Neuronal stem cell (in vitro differentiated cells): ENCODE measurements around the gene LRRC42.

Experiments
- DNase-seq: peaks from one replicate; pipeline ENCODE4 v3.0.0-alpha.2; 2013; ENCODE audit warnings: low spot score
- H2AFZ ChIP-seq: one replicate; pipeline ENCODE4 v1.6.1; 2013; ENCODE audit warnings: mild to moderate bottlenecking, low read length, inconsistent platforms
- H2AK5ac ChIP-seq: 2 replicates; pipeline ENCODE4 v1.6.1; 2013; ENCODE audit warnings: low read depth, mild to moderate bottlenecking, inconsistent platforms, low read length, moderate library complexity, mixed read lengths
- H2BK120ac ChIP-seq: 2 replicates; pipeline ENCODE4 v1.6.1; 2013; ENCODE audit warnings: low read depth, mild to moderate bottlenecking, inconsistent platforms, low read length, moderate library complexity, mixed read lengths
- H2BK12ac ChIP-seq: one replicate; pipeline ENCODE4 v1.6.1; 2013; ENCODE audit warnings: low read length, inconsistent platforms
- H2BK15ac ChIP-seq: 2 replicates; pipeline ENCODE4 v1.6.1; 2013; ENCODE audit warnings: mild to moderate bottlenecking, low read length, inconsistent platforms, mixed read lengths
- H2BK5ac ChIP-seq: one replicate; pipeline ENCODE4 v1.6.1; 2013; ENCODE audit warnings: inconsistent platforms, mild to moderate bottlenecking, low read length, moderate library complexity
- H3K14ac ChIP-seq: one replicate; pipeline ENCODE4 v1.6.1; 2013; ENCODE audit warnings: low read length, inconsistent platforms
- H3K18ac ChIP-seq: 2 replicates; pipeline ENCODE4 v1.6.1; 2013; ENCODE audit warnings: low read length, inconsistent platforms
- H3K23ac ChIP-seq: 2 replicates; pipeline ENCODE4 v1.6.1; 2013; ENCODE audit warnings: low read depth, mild to moderate bottlenecking, mixed read lengths, low read length, inconsistent platforms; ENCODE audit not compliant: poor library complexity
- H3K27ac ChIP-seq: replicated peaks from 3 replicates; pipeline ENCODE4 v1.5.1; 2013; ENCODE audit warnings: low read length, inconsistent platforms
- H3K27me3 ChIP-seq, 3 experiments: 2 replicates each; pipeline ENCODE4 v1.6.1; 2013; ENCODE audit warnings: low read length in 3 of 3, mild to moderate bottlenecking in 2 of 3, inconsistent platforms in 1 of 3, low read depth in 1 of 3, mixed read lengths in 1 of 3, moderate library complexity in 1 of 3; ENCODE audit not compliant: control insufficient read depth in 3 of 3, insufficient read depth in 3 of 3
- H3K36me3 ChIP-seq, 2 donors: replicated peaks in 1 of 2; 2 replicates each; pipeline ENCODE4 v1.6.1; 2013; ENCODE audit warnings: low read length in 2 of 2; ENCODE audit not compliant: control insufficient read depth in 2 of 2, insufficient read depth in 2 of 2
- H3K4ac ChIP-seq: 2 replicates; pipeline ENCODE4 v1.6.1; 2013; ENCODE audit warnings: inconsistent platforms, mild to moderate bottlenecking, low read length, moderate library complexity
- H3K4me1 ChIP-seq, 2 donors: 1 replicate in 1 of 2; 2 replicates in 1 of 2; pipeline ENCODE4 v1.6.1; 2013; ENCODE audit warnings: low read length in 2 of 2, low read depth in 1 of 2; ENCODE audit not compliant: control insufficient read depth in 2 of 2, insufficient read depth in 1 of 2
- H3K4me2 ChIP-seq: one replicate; pipeline ENCODE4 v1.6.1; 2013; ENCODE audit warnings: mild to moderate bottlenecking, low read length, inconsistent platforms; ENCODE audit not compliant: insufficient read depth, poor library complexity, severe bottlenecking
- H3K4me3 ChIP-seq, 2 donors: 2 replicates each; pipeline ENCODE4 v1.5.1; 2013; ENCODE audit warnings: low read length in 2 of 2, mild to moderate bottlenecking in 2 of 2, inconsistent platforms in 1 of 2, moderate library complexity in 1 of 2
- H3K79me1 ChIP-seq: one replicate; pipeline ENCODE4 v1.6.1; 2013; ENCODE audit warnings: low read depth, mild to moderate bottlenecking, inconsistent platforms, low read length, moderate library complexity
- H3K9ac ChIP-seq: one replicate; pipeline ENCODE4 v1.6.1; 2013; ENCODE audit warnings: mild to moderate bottlenecking, low read depth, low read length, inconsistent platforms; ENCODE audit not compliant: poor library complexity
- H3K9me3 ChIP-seq, 2 donors: replicated peaks in 1 of 2; 2 replicates each; pipeline versions ENCODE3 to v1.6.1; 2013; ENCODE audit warnings: low read length in 2 of 2, mild to moderate bottlenecking in 2 of 2, inconsistent platforms in 1 of 2, low read depth in 1 of 2, mixed read lengths in 1 of 2, moderate library complexity in 1 of 2; ENCODE audit not compliant: control insufficient read depth in 2 of 2, insufficient read depth in 1 of 2
- H4K8ac ChIP-seq: one replicate; pipeline ENCODE4 v1.6.1; 2013; ENCODE audit warnings: low read depth, mild to moderate bottlenecking, inconsistent platforms, low read length, moderate library complexity
- H4K91ac ChIP-seq: one replicate; pipeline ENCODE4 v1.6.1; 2013; ENCODE audit warnings: low read length, low read depth, mild to moderate bottlenecking, inconsistent platforms; ENCODE audit not compliant: poor library complexity
- WGBS, 2 donors: extraction: QIAGEN DNeasy Blood & Tissue Kit; methylation state at CpG; one replicate each; pipeline ENCODE4 v1.1.7; 2013; ENCODE audit warnings: missing lambda C conversion rate in 2 of 2, mixed read lengths in 1 of 2; ENCODE audit not compliant: insufficient read length in 2 of 2, insufficient replicate concordance in 1 of 2; ENCODE audit errors: extremely low coverage in 2 of 2; 5-methylcytosine and 5-hydroxymethylcytosine counted together

Gene LRRC42

GRCh38 chr1:53957194-53957818 is 11.2 kb downstream of the LRRC42 start:
- H2BK15ac ChIP-seq, result no peak overlapping the region
- H3K27ac ChIP-seq, result no peak overlapping the region
- H3K36me3 ChIP-seq, result peaks cover 24 to 92% of the 10 kb centered on the region in 2 donors
- no peak overlapping the region for H2BK12ac ChIP-seq
- H3K14ac ChIP-seq, result no peak overlapping the region
- no peaks in the 10 kb centered on the region for H3K27me3 ChIP-seq
- no peak overlapping the region for H3K4ac ChIP-seq
- H3K9me3 ChIP-seq, result no peaks in the 10 kb centered on the region
- no peak overlapping the region for H3K18ac ChIP-seq
- DNase-seq, result no peak
- WGBS, 2 donors, result no CpG with 5 or more reads among the region's 3 CpGs
- no peak overlapping the region for H4K91ac ChIP-seq
- H2BK5ac ChIP-seq, result no peak overlapping the region
- H3K79me1 ChIP-seq, result no peaks in the 10 kb centered on the region
- H2AFZ ChIP-seq, result no peak overlapping the region
- H3K23ac ChIP-seq, result no peak overlapping the region
- no peaks in the 10 kb centered on the region for H3K4me1 ChIP-seq
- H3K4me3 ChIP-seq, result no peak overlapping the region
- no peak overlapping the region for H3K4me2 ChIP-seq
- H4K8ac ChIP-seq, result no peak overlapping the region
- H3K9ac ChIP-seq, result no peak overlapping the region
- H2BK120ac ChIP-seq, result no peak overlapping the region
- no peak overlapping the region for H2AK5ac ChIP-seq

GRCh38 chr1:53959664-53960250 is 13.6 kb downstream of the LRRC42 start:
- Histone ChIP-seq H2BK12ac (no peak overlapping the region), H2BK15ac (no peak overlapping the region), H4K91ac (no peak overlapping the region), H3K27ac (no peak overlapping the region), H3K4me3 (no peak overlapping the region), H2BK120ac (no peak overlapping the region), H3K9ac (no peak overlapping the region), H2AFZ (no peak overlapping the region), H3K14ac (no peak overlapping the region), H3K36me3 (peaks cover 33 to 91% of the 10 kb centered on the region in 2 donors), H3K4me1 (peaks cover 0 to 2% of the 10 kb centered on the region in 2 donors), H2AK5ac (no peak overlapping the region), H3K4me2 (no peak overlapping the region), H3K27me3 (no peaks in the 10 kb centered on the region), H3K9me3 (no peaks in the 10 kb centered on the region), H3K23ac (no peak overlapping the region), H3K18ac (no peak overlapping the region), H3K4ac (no peak overlapping the region), H3K79me1 (no peaks in the 10 kb centered on the region), H4K8ac (no peak overlapping the region), H2BK5ac (no peak overlapping the region)
- no peak for DNase-seq

GRCh38 chr1:53962395-53962794 is 16.2 kb downstream of the LRRC42 start:
- H2AK5ac ChIP-seq, result no peak overlapping the region
- H3K36me3 ChIP-seq, result peaks cover 26 to 87% of the 10 kb centered on the region in 2 donors
- no peaks in the 10 kb centered on the region for H3K79me1 ChIP-seq
- no peak overlapping the region for H2BK5ac ChIP-seq
- H3K27me3 ChIP-seq, result no peaks in the 10 kb centered on the region
- no peak for DNase-seq
- H3K9ac ChIP-seq, result no peak overlapping the region
- H3K4ac ChIP-seq, result no peak overlapping the region
- H3K18ac ChIP-seq, result no peak overlapping the region
- no peak overlapping the region for H3K27ac ChIP-seq
- H3K9me3 ChIP-seq, result no peaks in the 10 kb centered on the region
- no peak overlapping the region for H3K4me2 ChIP-seq
- no peak overlapping the region for H4K8ac ChIP-seq
- H3K4me3 ChIP-seq, result no peak overlapping the region
- no peak overlapping the region for H2AFZ ChIP-seq
- no peak overlapping the region for H2BK120ac ChIP-seq
- WGBS, 2 donors, result no CpG with 5 or more reads among the region's 4 CpGs
- no peak overlapping the region for H4K91ac ChIP-seq
- H2BK12ac ChIP-seq, result no peak overlapping the region
- H3K14ac ChIP-seq, result no peak overlapping the region
- no peak overlapping the region for H3K23ac ChIP-seq
- H3K4me1 ChIP-seq, result peaks cover 0 to 2% of the 10 kb centered on the region in 2 donors
- H2BK15ac ChIP-seq, result no peak overlapping the region

- H2AK5ac ChIP-seq, result no peak overlapping the region
- H3K4me3 ChIP-seq, result peak overlapping the region in 1 of 2 donors; percentile 26
- no peak for DNase-seq
- H4K91ac ChIP-seq, result no peak overlapping the region
- H2BK120ac ChIP-seq, result no peak overlapping the region
- no peak overlapping the region for H3K4ac ChIP-seq
- peaks cover 0 to 2% of the 10 kb centered on the region in 2 donors for H3K4me1 ChIP-seq
- H2AFZ ChIP-seq, result no peak overlapping the region
- H3K9me3 ChIP-seq, result no peaks in the 10 kb centered on the region
- H3K18ac ChIP-seq, result no peak overlapping the region
- H3K14ac ChIP-seq, result no peak overlapping the region
- no peaks in the 10 kb centered on the region for H3K27me3 ChIP-seq
- no peak overlapping the region for H3K4me2 ChIP-seq
- no peak overlapping the region for H3K23ac ChIP-seq
- no peak overlapping the region for H3K9ac ChIP-seq
- H2BK12ac ChIP-seq, result no peak overlapping the region
- H2BK15ac ChIP-seq, result no peak overlapping the region
- whole genome bisulfite sequencing, 2 donors, result no CpG with 5 or more reads among the region's 4 CpGs
- no peak overlapping the region for H3K27ac ChIP-seq
- H3K79me1 ChIP-seq, result no peaks in the 10 kb centered on the region
- no peak overlapping the region for H2BK5ac ChIP-seq
- H4K8ac ChIP-seq, result no peak overlapping the region
- H3K36me3 ChIP-seq, result peaks cover 27 to 88% of the 10 kb centered on the region in 2 donors
Observed at GRCh38 chr1:53963460-53963859, 17.3 kb downstream of the LRRC42 start.
